NCI-H1417 treated with DMSO at 0.1 percent for 48 hours (cell line): ENCODE measurements around the gene MTMR6.
"Not testable (repeated sequence)": the region's sequence is repeated elsewhere in the genome, so short reads cannot be mapped to it uniquely, and the experiment has no call there.

ENCODE experiments used
- DNase-seq: peaks from one replicate; lab custom pipeline; 2025; lab: John Stamatoyannopoulos, UW

Gene MTMR6

DNA sequence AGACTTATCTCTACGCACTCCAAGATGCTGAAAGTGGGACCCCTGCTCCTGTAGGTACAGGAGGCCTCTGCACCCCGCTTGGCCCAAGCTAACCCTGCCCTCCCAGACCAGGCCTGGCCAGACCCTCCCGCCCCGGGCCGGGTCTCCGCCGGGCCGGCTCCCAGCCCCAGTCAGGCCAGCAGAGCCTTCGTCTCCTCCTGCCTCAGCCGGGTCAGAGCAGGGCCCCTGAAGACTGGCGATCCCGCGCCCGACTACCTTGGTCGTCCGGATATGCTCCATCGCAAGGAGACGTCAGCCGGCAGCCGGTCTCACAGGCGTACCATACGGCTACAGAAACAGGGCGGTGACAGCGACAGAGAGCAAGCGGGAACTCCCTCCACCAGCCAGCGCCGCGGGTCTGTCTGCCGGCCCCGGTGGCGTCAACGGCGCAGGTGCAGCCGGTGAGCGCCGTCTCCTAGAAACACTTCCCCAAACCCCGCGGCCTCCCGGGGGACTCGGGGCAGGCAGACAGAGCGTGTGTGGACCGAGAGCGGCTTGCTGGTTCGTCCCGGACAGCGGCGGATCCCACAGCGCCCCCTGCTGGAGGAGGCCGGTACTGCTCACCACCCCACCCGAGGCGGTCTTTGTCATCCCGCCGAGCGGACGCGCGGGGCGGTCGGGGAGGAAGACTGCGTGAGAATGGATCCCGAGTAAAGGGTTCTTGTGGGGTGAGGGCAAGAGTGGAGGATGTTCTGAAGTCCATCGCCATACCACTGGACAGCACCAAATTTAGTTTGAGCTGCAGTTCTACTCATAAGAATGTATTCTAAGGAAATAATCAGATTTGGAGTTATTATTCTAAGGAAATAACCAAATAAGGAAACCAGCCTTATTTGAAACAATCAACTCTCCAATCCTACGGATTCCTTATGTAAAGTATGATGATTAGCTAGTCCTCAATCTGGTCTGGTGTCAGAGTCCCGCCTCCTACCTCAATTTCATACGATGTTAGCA lies at the start of gene MTMR6:
Gene MTMR6, minus strand, starts transcription at position 520 of the 993 bp plus-strand sequence. Its CDS starts 241 bp downstream, at position 279.
- peak; percentile 34 for DNase-seq

- DNase-seq = no peak
Measured at GRCh38 chr13:25335856-25336255, 48.6 kb upstream of the MTMR6 start.

- no peak for DNase-seq
Measured at GRCh38 chr13:25330541-25330940, 43.3 kb upstream of the MTMR6 start.

DNA sequence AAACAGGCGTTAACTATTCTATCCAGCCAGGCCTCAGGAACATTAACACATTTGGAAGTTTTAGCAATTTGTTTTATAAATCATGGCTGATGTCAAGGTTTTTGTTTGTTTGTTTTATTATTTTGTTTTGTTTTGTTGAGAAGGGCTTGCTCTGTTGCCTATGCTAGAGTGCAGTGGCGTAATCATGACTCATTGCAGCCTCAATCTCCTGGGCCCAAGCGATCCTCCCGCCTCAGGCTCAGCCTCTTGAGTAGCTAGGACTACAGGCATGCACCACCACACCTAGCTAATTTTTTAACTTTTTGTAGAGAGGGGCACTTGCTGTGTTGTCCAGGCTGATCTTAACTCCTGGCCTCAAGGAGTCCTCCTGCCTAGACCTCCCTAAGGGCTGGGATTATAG lies 42.4 kb upstream of the MTMR6 start:
- no peak for DNase-seq

GRCh38 chr13:25324100-25324499 lies 36.8 kb upstream of the MTMR6 start:
- no peak for DNase-seq

DNA sequence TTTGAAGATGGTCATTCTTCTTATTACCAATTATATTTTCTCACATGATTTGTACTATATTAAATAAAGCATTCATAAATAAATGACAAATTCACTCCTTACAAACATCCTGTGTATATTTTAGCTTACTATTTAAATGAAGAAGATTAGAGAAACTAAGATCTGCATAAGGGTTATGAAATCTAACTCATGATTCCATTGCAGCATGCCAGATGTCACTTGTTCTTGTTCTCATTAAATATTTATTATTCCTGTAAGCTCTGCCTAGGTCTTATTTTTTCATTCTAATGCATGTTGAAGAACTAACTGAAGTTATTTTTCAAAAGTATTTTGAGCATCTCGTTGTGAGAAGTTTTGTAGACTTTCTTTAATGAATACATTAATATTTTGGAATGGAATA lies 32.5 kb upstream of the MTMR6 start:
- DNase-seq = no peak

DNA sequence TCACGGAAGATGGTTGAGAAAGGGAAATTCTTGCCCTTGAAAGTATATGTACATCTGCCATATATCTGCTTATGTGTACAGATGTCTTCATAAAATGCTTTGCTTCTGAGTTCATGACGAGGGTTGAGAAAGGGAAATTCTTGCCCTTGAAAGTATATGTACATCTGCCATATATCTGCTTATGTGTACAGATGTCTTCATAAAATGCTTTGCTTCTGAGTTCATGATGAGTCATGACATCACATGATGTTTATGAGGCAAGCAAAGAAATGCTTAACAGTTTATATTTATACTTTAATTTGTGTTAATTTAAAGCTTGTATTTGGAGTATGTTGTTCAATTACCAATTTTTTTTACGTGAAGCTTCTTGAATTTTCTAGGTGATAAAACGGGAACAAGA lies 31.7 kb upstream of the MTMR6 start:
- DNase-seq = not testable (repeated sequence)

- no peak for DNase-seq
Measured at GRCh38 chr13:25310891-25311290, 23.6 kb upstream of the MTMR6 start.

DNA sequence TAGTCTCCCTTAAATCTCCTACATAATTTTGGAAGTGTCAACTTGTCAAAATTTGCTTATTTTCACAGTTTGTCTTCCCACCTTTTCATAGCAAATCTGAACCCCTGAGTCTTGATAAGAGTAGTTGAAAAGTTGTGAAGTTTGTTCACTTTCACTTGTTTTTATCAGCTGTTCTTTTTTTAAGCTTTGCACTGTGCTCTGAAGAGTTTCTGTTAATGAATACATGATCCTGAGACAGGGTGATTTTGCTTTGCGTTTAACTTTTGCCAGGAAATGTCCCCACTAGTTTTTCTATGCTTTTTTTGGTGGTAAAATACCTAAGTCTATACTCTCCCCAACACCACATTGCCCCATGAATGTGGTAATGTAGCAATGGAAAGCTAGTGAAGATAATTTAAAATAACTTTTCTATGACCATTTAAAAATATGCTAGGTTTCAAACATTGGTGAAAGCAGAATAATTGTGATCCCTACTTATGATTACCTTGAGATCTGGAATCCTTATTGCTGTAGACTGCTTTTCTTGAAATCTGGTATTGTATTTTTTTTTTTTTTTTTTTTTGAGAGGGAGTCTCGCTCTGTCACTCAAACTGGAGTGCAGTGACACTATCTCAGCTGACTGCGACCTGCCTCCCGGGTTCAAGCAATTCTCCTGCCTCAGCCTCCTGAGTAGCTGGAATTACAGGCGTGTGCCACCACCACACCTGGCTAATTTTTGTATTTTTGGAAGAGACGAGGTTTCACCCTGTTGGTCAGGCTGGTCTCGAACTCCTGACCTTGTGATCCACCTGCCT lies 19.6 kb upstream of the MTMR6 start:
- DNase-seq = no peak

DNA sequence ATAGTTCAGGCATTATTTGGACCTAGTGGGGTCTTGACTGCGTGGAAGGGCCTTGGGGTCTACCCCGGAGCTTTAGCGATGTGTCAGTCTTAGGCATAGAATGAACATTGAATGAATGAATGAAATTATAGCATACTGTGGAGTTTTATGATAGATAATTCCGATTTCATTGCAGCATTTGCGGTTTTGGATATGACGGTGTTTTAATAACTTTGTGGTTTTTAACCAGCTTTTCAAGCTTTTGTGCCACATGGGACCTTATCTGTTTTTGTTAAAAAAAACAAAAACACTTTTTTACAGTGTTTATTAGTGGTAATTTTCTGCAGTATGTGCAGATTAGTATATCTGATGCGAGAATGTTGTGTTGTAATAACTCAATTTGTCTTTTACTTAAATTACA lies 14.8 kb upstream of the MTMR6 start:
- DNase-seq = no peak

- peak; percentile 45 for DNase-seq
Measured at GRCh38 chr13:25301347-25302113, 14.2 kb upstream of the MTMR6 start, which contains the start of gene NUP58. TSS of gene NUP58 (plus strand) at chr13:25301625. CDS start at chr13:25301774, 149 bp downstream.

GRCh38 chr13:25300861-25301346 lies 13.6 kb upstream of the MTMR6 start:
- no peak for DNase-seq

DNA sequence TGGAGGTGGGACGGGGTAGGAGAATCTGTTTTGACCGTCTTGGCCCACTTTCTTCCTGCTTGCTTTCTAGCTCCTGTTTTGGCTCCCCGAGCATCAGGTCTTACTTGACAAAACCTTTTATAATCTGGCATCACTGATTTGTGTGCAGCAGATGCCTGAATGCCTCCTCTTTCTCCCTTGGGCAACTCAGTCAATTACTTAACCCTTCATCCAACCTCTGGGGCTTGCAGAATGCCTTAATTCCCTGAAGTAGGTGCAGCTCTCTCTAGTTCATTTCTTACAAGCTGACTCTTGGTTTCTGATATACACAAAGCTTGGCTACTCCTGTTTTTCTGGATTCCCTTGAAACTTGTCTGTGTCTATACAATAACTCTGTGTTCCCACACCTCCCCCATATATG lies 8.4 kb upstream of the MTMR6 start:
- DNase-seq = no peak

DNA sequence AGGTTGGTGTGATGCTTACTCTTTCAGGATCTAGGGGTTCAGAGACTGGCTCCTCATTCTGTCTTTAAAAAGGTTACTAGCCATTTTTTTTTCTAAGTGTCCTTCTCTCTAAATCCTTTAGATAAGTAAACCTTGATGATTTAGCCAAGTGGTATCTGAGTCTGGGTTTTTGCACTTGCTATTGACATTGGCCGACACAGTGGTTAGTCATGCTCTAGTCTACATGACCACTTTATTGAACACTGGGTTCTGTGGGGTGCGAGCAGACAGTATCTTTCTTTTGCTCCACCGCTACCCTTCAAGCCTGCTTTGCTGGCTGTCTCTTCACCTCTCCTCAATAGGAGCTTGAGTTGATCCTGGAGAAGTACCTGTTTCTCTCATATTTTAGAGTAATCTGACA lies 7.9 kb upstream of the MTMR6 start:
- no peak for DNase-seq

- no peak for DNase-seq
Measured at GRCh38 chr13:25292301-25292700, 5.0 kb upstream of the MTMR6 start.

- DNase-seq = no peak
Measured at GRCh38 chr13:25291691-25292090, 4.4 kb upstream of the MTMR6 start.

GRCh38 chr13:25288966-25289365 lies 1.7 kb upstream of the MTMR6 start:
- no peak for DNase-seq

DNA sequence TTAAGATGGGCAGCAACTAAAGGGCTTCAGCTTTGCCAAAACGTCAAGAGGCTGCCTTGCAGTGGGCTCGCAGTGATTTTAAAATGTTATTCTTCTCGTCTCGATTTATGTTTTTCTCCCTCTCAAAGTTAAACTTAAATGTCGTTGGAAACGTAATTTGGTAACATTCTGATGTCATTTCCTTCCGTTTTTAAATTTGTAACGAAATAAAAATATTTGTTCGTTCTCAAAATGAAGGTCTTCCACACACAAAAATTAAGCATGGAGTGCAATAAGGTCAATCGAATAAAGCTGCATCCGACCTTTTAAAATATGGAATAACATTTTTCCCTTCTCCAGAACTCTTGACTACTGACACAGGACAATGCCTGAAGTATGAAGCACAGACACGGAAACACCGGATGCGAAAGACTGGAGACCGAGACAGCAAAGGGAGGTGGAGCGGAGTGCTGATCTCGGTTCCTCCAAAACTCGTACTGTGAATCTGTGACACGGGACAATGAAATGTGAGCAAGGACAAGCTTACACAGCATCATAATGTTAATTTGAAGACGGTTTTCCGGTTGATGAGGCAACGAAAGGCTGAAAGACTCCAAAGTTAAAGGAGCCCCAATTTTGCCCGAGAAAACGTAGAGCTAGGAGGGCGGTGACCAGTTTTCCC lies 850 bp downstream of the MTMR6 start:
- no peak for DNase-seq

DNA sequence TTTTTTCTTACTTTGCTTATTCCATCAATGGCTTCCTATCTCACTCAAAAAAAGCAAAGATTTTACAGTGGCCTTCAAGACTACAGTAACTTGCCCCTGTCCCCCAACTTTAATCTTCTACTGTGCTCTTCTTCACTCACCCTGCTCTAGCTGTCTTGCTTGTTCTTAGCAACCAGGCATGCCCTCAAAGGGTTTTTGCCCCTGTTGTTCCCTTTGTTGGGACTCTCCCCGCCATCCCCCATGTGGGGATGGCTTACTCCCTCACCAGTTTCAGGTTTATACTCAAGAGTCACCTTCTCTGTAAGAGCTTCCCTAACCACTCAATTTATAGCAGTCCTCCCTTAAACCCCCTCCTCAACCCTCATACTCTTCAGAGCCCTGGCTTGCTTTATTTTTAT lies 5.4 kb downstream of the MTMR6 start:
- no peak for DNase-seq

DNA sequence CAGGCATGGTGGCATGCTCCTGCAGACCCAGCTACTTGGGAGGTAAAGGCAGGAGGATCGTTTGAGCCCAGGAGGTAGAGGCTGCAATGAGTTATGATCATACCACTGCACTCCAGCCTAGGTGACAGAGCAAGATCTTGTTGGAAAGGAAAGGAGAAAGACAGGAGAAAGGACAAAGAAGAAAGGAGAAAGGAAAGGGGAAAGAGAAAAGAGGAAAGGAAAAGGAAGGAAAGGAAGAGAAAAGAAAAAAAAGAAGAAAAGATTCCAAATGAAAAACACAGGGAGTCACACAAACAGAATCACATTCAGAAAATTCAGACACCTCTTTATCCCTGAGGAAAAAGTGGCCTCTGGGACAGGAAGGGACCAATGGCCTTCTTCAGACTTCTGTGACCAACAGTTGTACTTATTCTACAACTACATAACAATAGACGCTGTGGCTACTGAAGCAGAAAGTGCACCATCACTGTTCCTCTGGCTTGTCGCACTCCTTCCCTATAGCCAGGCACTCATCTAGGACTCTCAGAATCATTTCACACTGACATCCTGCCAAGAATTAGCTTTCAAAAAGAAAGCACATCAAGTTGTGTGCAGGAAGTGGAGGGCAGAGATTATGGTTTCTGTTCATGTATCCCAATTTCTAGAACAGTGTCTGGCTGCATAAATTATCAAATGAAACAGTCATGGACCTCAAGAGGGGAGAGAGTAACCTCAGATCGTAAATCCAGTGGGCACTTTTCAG lies 5.9 kb downstream of the MTMR6 start:
- DNase-seq = no peak

- no peak for DNase-seq
Measured at GRCh38 chr13:25280396-25280795, 6.9 kb downstream of the MTMR6 start.
